SJSA1 (cell line): ENCODE measurements around the gene STRA8. TPM values are rescaled to one million over a fixed set of nuclear protein-coding genes. Genes with fewer than 3 reads are reported as not detected.

Source experiments
- DNase-seq, 2 experiments: peaks; one replicate each; pipeline ENCODE4 v3.0.0-alpha.2; 2015 to 2020; ENCODE audit warnings: low spot score in 2 of 2, low read depth in 1 of 2
- H3K27ac ChIP-seq: fragments of 250-450 bp; sonication (Bioruptor Pico); 2 replicates; pipeline ENCODE4 v1.5.1; 2020; ENCODE audit warnings: mild to moderate bottlenecking, moderate library complexity
- H3K27me3 ChIP-seq: fragments of 250-450 bp; sonication (Bioruptor Pico); replicated peaks from 2 replicates; pipeline ENCODE4 v1.5.1; 2020; ENCODE audit warnings: mild to moderate bottlenecking, moderate library complexity
- H3K36me3 ChIP-seq: fragments of 250-450 bp; sonication (Bioruptor Pico); 2 replicates; pipeline ENCODE4 v1.5.1; 2020; ENCODE audit warnings: mild to moderate bottlenecking
- H3K4me1 ChIP-seq: fragments of 250-450 bp; sonication (Bioruptor Pico); replicated peaks from 2 replicates; pipeline ENCODE4 v1.6.1; 2021; ENCODE audit warnings: mild to moderate bottlenecking
- H3K4me3 ChIP-seq: fragments of 250-450 bp; sonication (Bioruptor Pico); 2 replicates; pipeline ENCODE4 v1.5.1; 2020; ENCODE audit warnings: mild to moderate bottlenecking
- H3K9me3 ChIP-seq: fragments of 250-450 bp; sonication (Bioruptor Pico); replicated peaks from 2 replicates; pipeline ENCODE4 v1.5.1; 2020; ENCODE audit warnings: mild to moderate bottlenecking
- total RNA-seq: library from RNA; depleted of rRNA; stranded (reverse); fragments of >200 nt; shearing (Covaris generic); gene quantifications from 2 replicates; pipeline ENCODE4 v1.2.3, GENCODE V29; 2014; rRNA removed

The STRA8 gene
- total RNA-seq, 1 experiment from 2014 or later: not detected

- H3K9me3 ChIP-seq: no peaks in the 10 kb centered on the region
- H3K27me3 ChIP-seq: no peaks in the 10 kb centered on the region
- H3K36me3 ChIP-seq: no peaks in the 10 kb centered on the region
- DNase-seq: no peak
- no peaks in the 10 kb centered on the region for H3K4me1 ChIP-seq
- H3K27ac ChIP-seq: no peak overlapping the region
- no peak overlapping the region for H3K4me3 ChIP-seq
Measured at GRCh38 chr7:135300913-135301765, 67.5 kb downstream of the STRA8 start.

Other genes with a start within 250 kb of the STRA8 start
- 0.03 and 0.37 TPM in 2 replicates for gene AGBL3, start 247.3 kb upstream of the STRA8 start, total RNA-seq
- 1.1 and 2.2 TPM in 2 replicates for gene TMEM140, start 85.8 kb upstream of the STRA8 start, total RNA-seq
- 67.1 and 81.6 TPM in 2 replicates for gene CYREN, start 63.1 kb upstream of the STRA8 start, total RNA-seq
- 6.3 and 11.0 TPM in 2 replicates for gene WDR91, start 22.3 kb upstream of the STRA8 start, total RNA-seq